Sigmoid colon (tissue), 4 donors: ENCODE results near the gene MAST1.

Experiments
- CTCF ChIP-seq, 4 experiments: fragments of 450-650 bp in 3 of 4; fragments of 200-600 bp in 1 of 4; IDR thresholded peaks; one replicate each; pipeline ENCODE4 v1.5.1; 2016 to 2019; ENCODE audit warnings: antibody characterized with exemption in 4 of 4, mild to moderate bottlenecking in 3 of 4, moderate library complexity in 2 of 4
- EP300 ChIP-seq, 4 donors: sonication (generic); formaldehyde crosslinking; IDR thresholded peaks; one replicate each; pipeline ENCODE4 v1.6.1; 2017; ENCODE audit warnings: antibody characterized with exemption in 4 of 4
- POLR2A ChIP-seq, 2 donors: fragments of 450-650 bp; IDR thresholded peaks; one replicate each; pipeline ENCODE4 v1.6.1; 2016; ENCODE audit warnings: antibody characterized with exemption in 2 of 2, mild to moderate bottlenecking in 2 of 2, moderate library complexity in 2 of 2
- POLR2AphosphoS5 ChIP-seq, 4 donors: sonication (generic); formaldehyde crosslinking; IDR thresholded peaks; one replicate each; pipeline ENCODE4 v1.6.1; 2017; ENCODE audit warnings: antibody characterized with exemption in 4 of 4

DNA sequence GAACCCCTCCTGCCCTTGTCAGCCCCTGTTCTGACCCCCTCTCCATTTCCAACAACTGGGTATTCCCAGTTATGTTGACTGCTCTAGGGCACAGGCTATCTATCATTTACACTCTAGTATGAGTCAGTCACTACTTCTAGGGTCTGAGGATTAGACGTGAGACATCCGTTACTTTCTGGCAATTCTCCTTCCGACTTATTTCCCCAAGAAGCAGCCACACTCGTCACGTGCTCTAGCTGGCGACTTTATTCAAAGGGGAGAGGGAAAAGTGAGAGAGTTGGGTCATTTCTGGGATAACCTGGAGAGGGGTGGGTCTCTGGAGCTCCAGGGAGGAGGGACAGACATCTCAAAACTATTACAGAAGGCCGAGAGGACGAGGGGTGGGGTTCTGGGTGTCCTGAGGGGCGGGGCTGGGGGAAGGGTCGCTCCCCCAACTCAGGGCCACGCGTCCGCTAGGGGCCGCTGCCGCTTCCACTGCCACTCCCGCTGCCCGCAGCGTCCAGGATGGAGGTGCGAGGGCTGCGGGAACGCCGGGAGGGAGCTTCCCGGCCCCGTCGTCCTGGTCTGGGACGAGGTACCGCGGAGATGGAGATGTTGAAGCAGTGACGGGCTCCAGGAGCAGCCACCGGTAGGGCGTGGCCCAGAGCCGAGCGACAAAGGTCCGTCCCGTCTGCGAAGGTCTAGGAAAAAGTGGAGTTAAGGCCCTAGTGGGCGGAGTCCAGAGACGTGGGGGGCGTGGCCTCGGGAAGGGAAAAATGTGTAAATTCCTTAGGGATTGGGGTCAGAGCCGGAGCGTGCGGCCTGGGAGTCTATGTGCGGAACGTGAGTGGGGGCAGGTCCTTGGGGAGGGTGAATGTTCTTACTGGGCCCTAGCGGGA is 12.8 kb upstream of the MAST1 start:
- TF ChIP-seq POLR2A (IDR thresholded peaks at IDR 0.05) = no peak
- TF ChIP-seq CTCF (IDR thresholded peaks at IDR 0.05) = no peak
- TF ChIP-seq POLR2AphosphoS5 (IDR thresholded peaks at IDR 0.05) = no peak
- TF ChIP-seq EP300 (IDR thresholded peaks at IDR 0.05) = no peak
